Activated CD4-positive, CD25-positive, alpha-beta regulatory T cell treated with anti-CD3 and anti-CD28 coated beads, Interleukin-2, amount 50 U/mL, for 24 hours (primary cell): Measurements from ENCODE around the gene ABCC6.
"Not testable (repeated sequence)": the region's sequence is repeated elsewhere in the genome, so short reads cannot be mapped to it uniquely, and the experiment has no call there.

Experiments used
- ATAC-seq, 2 donors: fragments of 150-1000 bp; cut with Tn5 transposase; one replicate each; pipeline ENCODE4 v1.10.0; 2021; ENCODE audit warnings: mild to moderate bottlenecking in 1 of 2, moderate library complexity in 1 of 2

ABCC6 gene

GRCh38 chr16:16108759-16109158, 114.5 kb downstream of the ABCC6 start:
- no peak for ATAC-seq

DNA sequence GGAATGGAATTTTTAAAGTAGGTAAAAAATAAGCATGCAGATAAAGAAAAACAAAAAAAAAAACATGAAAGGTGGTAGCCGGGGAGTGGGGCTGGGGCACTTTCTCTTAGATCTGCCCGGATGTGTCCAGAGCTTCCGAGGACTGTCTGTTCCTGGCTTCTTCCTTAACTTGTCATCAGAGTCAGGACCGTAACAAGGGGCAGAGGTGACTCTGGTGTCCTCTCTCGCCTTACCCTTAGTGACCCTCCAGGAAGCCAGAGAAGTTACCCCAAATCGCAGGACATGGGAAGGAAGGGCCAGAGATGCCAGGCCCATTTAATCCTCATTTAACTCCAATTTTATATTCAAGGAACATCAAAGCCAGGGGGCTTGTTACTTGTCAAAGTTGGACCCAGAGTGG, 115.5 kb downstream of the ABCC6 start:
- ATAC-seq: no peak

DNA sequence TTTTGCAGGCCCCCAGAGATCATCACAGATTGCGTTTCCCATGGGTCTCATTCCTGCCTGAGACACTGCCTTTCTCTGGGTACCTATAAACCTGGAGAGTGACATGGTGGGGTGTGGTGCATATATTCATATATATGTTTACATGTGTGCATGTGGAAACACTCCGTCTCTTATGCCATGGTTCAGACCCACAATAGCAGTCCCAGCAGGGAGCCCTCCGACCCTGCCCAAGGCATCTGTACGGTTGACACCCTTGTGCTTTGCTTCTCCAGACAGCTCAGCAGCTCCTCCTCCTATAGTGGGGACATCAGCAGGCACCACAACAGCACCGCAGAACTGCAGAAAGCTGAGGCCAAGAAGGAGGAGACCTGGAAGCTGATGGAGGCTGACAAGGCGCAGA, 116.8 kb downstream of the ABCC6 start:
- no peak for ATAC-seq

DNA sequence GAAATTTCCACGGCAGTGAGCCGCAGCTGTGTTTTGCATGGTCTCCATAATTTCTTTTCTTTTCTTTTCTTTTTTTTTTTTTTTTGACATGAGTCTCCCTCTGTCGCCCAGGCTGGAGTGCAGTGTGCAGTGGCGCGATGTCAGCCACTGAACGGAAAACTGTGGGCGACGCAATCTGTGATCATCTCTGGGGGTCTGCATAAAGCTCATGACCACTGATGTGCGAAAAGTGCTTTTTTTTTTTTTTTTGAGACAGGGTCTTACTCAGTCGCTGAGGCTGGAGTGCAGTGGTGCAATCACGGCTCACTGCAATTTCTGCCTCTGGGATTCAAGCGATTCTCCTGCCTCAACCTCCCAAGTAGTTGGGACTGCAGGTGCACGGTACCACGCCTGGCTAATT, 117.6 kb downstream of the ABCC6 start:
- ATAC-seq: no peak

- not testable (repeated sequence) for ATAC-seq
Observed at GRCh38 chr16:16104804-16105141, 118.5 kb downstream of the ABCC6 start.

- ATAC-seq: not testable (repeated sequence)
Observed at GRCh38 chr16:16104132-16104803, 119.0 kb downstream of the ABCC6 start.

GRCh38 chr16:16102738-16103137, 120.6 kb downstream of the ABCC6 start:
- no peak for ATAC-seq

DNA sequence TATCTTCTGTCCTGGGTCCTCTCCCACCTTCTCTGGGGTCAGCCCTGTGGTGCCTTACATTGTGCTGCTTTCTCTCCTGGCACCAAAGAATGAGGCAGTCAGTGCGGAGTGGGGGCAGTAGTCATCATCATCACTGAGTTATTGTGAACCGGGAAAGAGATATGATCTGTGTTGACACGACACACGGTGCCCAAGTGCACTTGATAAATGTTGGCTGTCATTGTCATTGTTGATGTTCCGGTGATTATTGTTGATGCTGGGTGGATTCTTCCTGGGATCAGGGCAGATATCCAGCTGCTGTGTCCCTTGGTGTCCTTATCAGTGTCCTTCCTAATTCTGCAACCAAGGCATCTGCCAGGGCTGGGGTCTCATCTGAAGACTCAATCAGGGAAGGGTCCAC, 121.7 kb downstream of the ABCC6 start:
- no peak for ATAC-seq

DNA sequence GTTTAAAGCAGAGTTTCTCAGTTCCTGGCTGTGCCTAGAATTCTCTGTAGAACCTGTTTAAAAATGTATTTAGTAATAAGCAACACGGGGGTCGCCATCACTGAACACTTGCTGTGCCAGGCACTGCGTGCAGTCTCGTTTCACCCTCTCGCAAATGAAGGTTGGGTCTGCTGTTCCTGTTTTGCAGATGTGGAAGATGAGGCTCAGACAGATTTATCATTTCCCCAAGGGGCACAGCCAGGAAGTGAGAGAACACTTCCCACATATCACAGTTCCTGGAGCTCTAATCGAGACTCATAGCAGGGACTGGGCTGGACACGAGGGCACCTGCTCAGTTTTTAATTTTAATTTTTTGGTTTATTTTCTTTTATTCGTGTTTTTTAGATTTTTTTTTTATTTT, 122.7 kb downstream of the ABCC6 start:
- no peak for ATAC-seq

- ATAC-seq: no peak
Observed at GRCh38 chr16:16099320-16099719, 124.0 kb downstream of the ABCC6 start.
